Head of caudate nucleus (tissue), 42 donors: Measurements from ENCODE around the gene PFDN6.

Source experiments
- DNase-seq, 42 donors: peaks; one replicate each; pipeline versions ENCODE4 v3.0.0 to v3.0.0-alpha.2; 2020 to 2021; ENCODE audit warnings: mixed read lengths in 7 of 42
- intact Hi-C: fragments of 100-400 bp; cut with DNase I; formaldehyde crosslinking; loops from one replicate; pipeline ENCODE4 v1.15.0; 2022

PFDN6 gene

GRCh38 chr6:33313105-33313708, 23.8 kb downstream of the PFDN6 start:
- intact Hi-C loops, result no loop called here
- DNase-seq, result peak in 40 of 42 donors; percentile 40 to 81 (median 60)

DNA sequence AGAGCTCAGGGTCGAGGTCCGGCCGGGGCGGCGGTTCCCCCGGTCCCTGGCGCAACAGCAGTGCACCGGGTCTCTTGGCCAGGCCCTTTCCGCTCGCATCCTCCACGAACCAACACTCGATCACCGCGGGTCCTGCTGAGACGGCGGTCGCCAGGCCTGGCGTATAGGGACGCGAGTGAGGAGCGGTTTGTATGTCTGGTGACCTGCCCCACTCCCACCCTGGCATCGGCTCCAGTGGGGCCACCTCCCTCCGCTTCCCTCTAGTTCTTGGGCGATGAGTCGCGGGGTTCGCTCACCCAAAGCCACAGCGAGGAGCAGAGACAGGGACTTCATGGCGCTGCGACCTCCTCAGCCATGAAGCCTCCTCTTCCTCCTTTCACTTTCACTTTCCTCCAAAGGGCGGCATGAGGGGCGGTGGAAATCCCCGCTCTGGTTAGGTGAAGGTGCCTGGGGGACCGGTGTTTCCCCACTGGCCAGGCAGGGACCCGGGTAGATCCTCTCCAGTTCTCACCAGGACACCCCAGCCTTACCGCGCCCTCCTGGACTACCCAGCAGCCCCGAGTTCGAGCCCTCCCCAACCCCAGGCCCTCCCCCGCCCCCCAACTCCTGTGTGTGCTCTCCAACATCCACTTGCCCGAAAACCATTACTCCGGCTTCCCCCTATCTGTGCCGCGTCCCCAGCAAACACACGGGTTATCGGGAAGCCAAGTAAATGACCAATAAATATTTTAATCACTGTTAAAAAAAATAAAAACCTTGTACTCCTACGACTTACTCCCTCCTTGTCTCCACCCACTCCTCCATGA, 24.5 kb downstream of the PFDN6 start, which contains the start of gene TAPBP:
TSS of gene TAPBP (minus strand) at position 370 of the 806 bp plus-strand sequence. CDS start at position 333, 37 bp downstream.
- DNase-seq, result peak in 40 of 42 donors; percentile 25 to 80 (median 56)
- intact Hi-C loops, result no loop called here

GRCh38 chr6:33314515-33314942, 25.1 kb downstream of the PFDN6 start:
- DNase-seq, result peak in 41 of 42 donors; percentile 29 to 87 (median 66)
- intact Hi-C loops, result no loop called here

DNA sequence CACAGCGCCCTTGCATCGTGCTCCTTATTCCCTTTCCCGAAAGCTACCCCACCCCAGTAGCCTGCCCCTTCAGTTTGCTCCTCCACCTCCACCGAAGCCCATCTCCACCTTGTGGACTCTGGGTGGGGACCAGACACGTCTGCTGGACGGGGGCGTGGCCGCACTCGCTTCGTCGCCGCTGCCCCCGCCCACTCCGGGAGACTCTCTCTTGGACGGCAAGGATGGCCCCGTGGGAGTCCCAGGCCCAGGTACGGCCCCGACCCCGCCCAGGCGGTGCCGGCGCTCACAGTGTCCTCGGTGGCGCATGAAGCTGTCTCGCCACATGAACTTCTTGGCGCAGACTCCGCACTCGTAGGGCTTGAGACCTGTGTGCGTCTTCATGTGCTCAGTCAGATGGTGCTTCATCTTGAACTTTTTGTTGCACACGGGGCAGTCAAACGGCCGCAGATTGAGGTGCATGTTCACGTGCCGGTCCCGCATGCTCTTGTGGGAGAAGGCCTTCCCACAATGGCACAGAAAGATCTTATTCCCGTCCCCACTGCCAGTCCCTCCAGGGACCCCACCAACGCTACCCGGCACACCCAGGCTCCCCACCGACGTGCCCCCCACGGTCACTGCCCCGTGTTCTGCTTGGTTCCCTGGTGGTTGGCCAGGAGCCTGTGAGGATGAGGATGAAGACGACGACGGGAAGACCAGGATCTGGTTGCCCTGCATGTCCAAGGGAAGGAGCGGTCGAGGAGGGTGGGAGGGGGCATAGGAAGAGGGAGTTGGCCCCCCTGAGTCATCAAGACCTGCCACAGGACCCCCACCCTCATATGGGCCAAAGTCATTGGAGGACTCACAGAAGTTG, 25.8 kb downstream of the PFDN6 start:
- intact Hi-C loops, result no loop called here
- DNase-seq, result peak in 1 of 42 donors; percentile 46

GRCh38 chr6:33315793-33316602, 26.6 kb downstream of the PFDN6 start:
- intact Hi-C loops, result no loop called here
- no peak for DNase-seq

DNA sequence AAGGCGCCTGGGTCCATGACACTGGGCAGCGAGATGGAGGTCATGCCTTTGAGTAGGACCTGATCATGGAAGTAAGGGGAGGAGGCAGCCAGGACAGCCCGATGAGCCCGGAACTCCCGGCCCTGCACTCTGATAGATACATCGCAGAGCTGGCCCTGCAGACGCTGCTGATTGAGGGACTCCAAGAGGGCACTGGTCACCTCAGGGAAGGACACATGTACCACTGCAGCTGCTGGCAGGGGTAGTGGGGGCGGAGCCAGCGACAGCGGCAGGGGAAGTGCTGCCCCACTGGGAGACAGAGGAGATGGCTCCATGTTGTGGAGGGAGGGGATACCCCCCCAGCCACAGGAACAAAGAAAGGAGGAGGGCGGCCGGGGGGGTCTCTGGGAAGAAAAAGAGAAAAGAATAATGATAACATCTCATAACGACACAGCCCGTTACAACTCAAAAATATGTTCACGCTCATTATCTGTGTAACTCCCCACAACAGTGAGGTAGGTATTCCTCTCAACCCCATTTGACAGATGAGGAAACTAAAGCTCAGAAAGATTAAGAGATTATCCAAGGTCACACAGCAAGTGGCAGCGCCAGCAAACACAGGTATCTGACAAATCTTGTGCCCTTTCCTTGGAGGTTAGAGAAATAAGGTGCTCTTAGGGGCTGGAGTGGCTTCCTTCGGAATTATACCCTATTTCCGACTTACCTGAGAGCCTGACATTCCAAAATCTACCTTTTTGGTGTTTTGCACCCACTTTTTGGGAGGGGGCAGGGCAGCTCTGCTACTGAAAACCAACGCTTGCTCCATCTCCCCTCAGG, 27.4 kb downstream of the PFDN6 start:
- no peak for DNase-seq
- intact Hi-C loops, result no loop called here

DNA sequence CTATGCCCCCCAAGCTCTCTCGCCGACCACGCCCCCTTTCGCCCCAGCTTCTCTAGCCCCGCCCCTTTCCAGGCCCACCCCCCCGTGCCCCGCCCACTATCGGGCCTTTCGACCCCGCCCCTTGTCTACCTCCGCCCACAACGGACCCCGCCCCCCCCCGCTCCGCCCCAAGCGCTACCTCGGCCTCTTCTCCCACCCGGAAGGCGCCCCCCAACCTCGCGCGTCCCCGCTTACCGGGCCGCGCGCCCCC, 27.9 kb downstream of the PFDN6 start:
- DNase-seq, result peak in 6 of 42 donors; percentile 22 to 63 (median 33)
- intact Hi-C loops, result no loop called here

- intact Hi-C loops, result no loop called here
- peak; percentile 93 to 100 (median 97) for DNase-seq
Measured at GRCh38 chr6:33317669-33318425, 28.4 kb downstream of the PFDN6 start, which contains the start of gene ZBTB22. Gene ZBTB22 (minus strand): TSS chr6:33317744. CDS start chr6:33316916, 828 bp downstream.

DNA sequence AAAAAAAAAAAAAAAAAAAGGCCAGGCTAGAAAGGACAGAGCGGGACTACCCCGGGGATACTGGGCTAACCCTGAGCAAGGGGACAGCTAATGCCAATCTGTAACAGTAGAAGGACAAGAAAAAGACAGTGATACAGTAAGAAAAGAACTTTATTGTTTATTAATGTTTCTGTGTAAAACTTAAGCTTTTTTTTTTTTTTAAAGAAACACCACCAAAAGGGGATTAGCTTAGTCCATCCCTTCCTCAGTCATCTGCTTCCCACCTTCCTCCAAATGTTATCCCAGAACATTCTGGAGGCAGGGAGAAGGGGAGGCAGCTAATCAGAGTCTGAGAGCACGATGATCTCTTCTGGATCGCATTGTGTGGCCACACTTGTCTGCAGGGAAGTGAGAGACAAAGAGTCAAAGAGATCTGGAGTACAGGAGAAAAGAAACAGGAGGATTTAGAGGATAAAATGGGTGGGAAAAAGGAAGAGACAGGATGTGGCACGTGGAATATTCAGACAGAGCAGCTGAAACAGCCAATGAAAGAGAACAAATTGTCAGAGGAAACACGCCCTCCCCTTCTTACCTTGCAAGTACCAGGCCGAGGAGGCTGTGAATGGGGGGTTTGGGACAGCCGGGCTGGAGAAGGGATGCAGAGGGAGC, 29.1 kb downstream of the PFDN6 start:
- intact Hi-C loops, result no loop called here

DNA sequence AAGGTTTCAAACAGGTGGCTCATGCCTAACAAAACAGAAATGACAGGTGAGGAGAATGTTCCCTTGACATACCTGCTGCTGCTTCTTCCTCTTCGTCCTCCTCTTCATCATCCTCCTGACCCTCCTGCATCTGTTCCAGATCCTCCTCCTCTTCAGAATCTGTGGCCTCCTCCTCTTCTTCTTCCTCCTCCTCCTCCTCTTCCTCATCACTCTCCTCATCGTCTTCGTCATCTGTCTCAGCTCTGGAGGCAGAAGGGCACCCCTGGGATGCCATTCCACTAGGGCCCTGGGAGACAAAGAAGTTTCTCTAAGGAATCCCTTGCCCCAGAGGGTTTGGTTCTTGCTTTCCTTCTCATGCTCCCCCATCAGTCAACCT, 30.5 kb downstream of the PFDN6 start:
- no peak for DNase-seq
- intact Hi-C loops, result no loop called here

More for the DNA sequence above, 29.1 kb downstream of the PFDN6 start:
- no peak for DNase-seq

- intact Hi-C loops, result no loop called here
- DNase-seq, result no peak
Measured at GRCh38 chr6:33320315-33321181, 31.1 kb downstream of the PFDN6 start.

GRCh38 chr6:33321227-33321626, 31.8 kb downstream of the PFDN6 start:
- intact Hi-C loops, result no loop called here
- no peak for DNase-seq

DNA sequence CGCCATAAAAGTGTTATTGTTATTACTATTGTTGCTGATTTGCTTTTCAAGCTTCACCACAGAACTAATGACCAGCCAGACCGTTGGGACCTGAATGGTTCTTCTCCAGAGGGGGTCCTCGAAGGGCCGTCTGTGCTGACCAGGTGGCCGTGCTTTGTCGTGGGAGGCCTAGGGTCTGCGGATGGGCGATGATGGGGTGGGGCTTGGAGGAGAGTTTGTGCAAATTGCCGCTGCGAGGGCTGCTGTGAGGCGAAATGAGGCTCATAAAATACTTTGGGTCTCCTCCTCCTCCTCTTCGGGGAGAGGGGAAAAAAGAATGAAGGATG, 34.2 kb downstream of the PFDN6 start:
- peak in 6 of 42 donors; percentile 12 to 30 (median 18) for DNase-seq
- intact Hi-C loops, result no loop called here

DNA sequence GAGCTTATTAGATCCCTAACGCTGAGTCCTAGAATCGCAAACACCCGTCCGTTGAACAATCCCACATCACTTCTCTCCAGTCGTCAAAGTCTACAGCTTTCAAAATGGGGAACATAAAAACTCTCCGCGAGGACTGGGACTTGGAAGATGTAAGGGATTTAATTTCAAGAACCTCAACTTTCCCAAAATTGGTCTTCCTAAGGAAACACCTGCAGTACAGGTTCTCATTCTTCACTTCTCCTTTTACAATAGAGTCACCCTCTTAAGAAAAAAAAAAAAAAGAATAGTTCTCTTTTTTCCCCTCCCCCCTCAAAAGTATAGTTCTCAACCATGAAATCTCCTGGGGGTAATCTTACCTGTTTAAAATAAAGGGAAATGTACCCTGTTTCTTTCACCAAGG, 34.7 kb downstream of the PFDN6 start:
- intact Hi-C loops, result no loop called here
- no peak for DNase-seq

DNA sequence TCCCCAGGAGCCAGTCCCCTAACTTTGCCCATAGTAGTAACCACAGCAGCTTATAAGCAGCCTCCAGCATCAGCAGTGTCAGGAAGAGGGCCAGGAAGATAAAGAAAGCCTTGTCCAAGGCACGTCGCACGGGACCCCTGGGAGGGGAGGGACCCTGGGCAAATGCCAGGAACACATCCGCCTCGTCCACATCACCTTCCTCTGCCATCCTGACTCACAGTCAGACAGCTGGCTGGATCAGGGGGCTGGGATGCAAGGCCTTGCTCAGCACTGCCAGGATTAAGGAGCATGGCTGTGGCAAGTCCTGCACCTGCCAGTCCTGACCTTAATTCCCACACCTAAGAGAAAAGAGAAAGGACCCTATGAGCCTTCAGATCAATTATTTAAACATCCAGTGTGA, 39.7 kb downstream of the PFDN6 start:
- no peak for DNase-seq
- intact Hi-C loops, result no loop called here

GRCh38 chr6:33330736-33331135, 41.3 kb downstream of the PFDN6 start:
- intact Hi-C loops, result no loop called here
- no peak for DNase-seq
